Measurements from ENCODE around the gene PLPP1. TPM values are rescaled to one million over a fixed set of nuclear protein-coding genes. Genes with fewer than 3 reads are reported as not detected.

The PLPP1 gene
- total and polyA plus RNA-seq, 4 donors = 23.4 to 149 (median 68.7) TPM

GRCh38 chr5:55392669-55393068 is 142.1 kb downstream of the PLPP1 start (continued):
- TF ChIP-seq ATF3 (IDR thresholded peaks at IDR 0.05) (no peak), ZBTB33 (IDR thresholded peaks at IDR 0.05) (no peak)

GRCh38 chr5:55391707-55392106 is 143.1 kb downstream of the PLPP1 start:
- Histone ChIP-seq H3K27me3 (ENCODE audit: control insufficient read depth in 4 of 4, insufficient read depth in 4 of 4, low read length in 3 of 4) (no peaks in the 10 kb centered on the region), H3K9me3 (ENCODE audit: control insufficient read depth in 4 of 4, low read length in 3 of 4) (no peaks in the 10 kb centered on the region), H3K4me3 (ENCODE audit: low read depth in 1 of 3, low read length in 3 of 3) (no peak overlapping the region), H3K36me3 (ENCODE audit: control insufficient read depth in 4 of 4, insufficient read depth in 3 of 4, low read depth in 1 of 4, low read length in 3 of 4) (no peaks in the 10 kb centered on the region), H3K9ac (ENCODE audit: low read depth in 1 of 2, low read length in 2 of 2) (peak overlapping the region in 1 of 2 donors; percentile 50), H3K4me1 (ENCODE audit: control insufficient read depth in 4 of 4, insufficient read depth in 4 of 4, low read length in 3 of 4) (peaks cover 0 to 21% (median 10%) of the 10 kb centered on the region in 4 donors), H3K27ac (ENCODE audit: low read depth in 1 of 2, low read length in 2 of 2) (peak overlapping the region; percentile 78 to 81)
- no peak for TF ChIP-seq REST (IDR thresholded peaks at IDR 0.05)
- TF ChIP-seq SP1 (IDR thresholded peaks at IDR 0.05) = peak; percentile 38
- no peak for TF ChIP-seq YY1 (IDR thresholded peaks at IDR 0.05)
- peak; percentile 58 to 80 for TF ChIP-seq RXRA (IDR thresholded peaks at IDR 0.05)
- peak in 1 of 2 donors; percentile 8 for TF ChIP-seq RAD21 (IDR thresholded peaks at IDR 0.05)
- peak; percentile 15 to 51 for TF ChIP-seq HNF4A (conservative IDR thresholded peaks at IDR 0.05)
- no peak for TF ChIP-seq FOXA2 (IDR thresholded peaks at IDR 0.05)
- TF ChIP-seq NR2F2 (IDR thresholded peaks at IDR 0.05) = peak; percentile 33
- 85% methylated on average over 2 of the region's 2 CpGs for WGBS
- DNase-seq (ENCODE audit: low spot score) = no peak

- peaks cover 0 to 3% (median 0%) of the 10 kb centered on the region in 4 donors for H3K36me3 ChIP-seq (ENCODE audit: control insufficient read depth in 4 of 4, insufficient read depth in 3 of 4, low read depth in 1 of 4, low read length in 3 of 4)
- H3K9ac ChIP-seq (ENCODE audit: low read depth in 1 of 2, low read length in 2 of 2) = no peak overlapping the region
- no peak for DNase-seq (ENCODE audit: low spot score)
- no peak overlapping the region for H3K27ac ChIP-seq (ENCODE audit: low read depth in 1 of 2, low read length in 2 of 2)
- no peaks in the 10 kb centered on the region for H3K9me3 ChIP-seq (ENCODE audit: control insufficient read depth in 4 of 4, low read length in 3 of 4)
- WGBS = 95% methylated on average over 2 of the region's 2 CpGs
- H3K27me3 ChIP-seq (ENCODE audit: control insufficient read depth in 4 of 4, insufficient read depth in 4 of 4, low read length in 3 of 4) = no peaks in the 10 kb centered on the region
- H3K4me1 ChIP-seq (ENCODE audit: control insufficient read depth in 4 of 4, insufficient read depth in 4 of 4, low read length in 3 of 4) = peaks cover 3 to 36% (median 20%) of the 10 kb centered on the region in 4 donors
- no peak overlapping the region for H3K4me3 ChIP-seq (ENCODE audit: low read depth in 1 of 3, low read length in 3 of 3)
- TF ChIP-seq TAF1 (conservative IDR thresholded peaks at IDR 0.05) (no peak), FOXA2 (IDR thresholded peaks at IDR 0.05) (no peak), REST (IDR thresholded peaks at IDR 0.05) (no peak), HNF4A (conservative IDR thresholded peaks at IDR 0.05) (no peak)
Measured at GRCh38 chr5:55387865-55388264, 146.9 kb downstream of the PLPP1 start.
